ENCODE data around the gene IGSF6. TPM values are rescaled to one million over a fixed set of nuclear protein-coding genes. Genes with fewer than 3 reads are reported as not detected.

The IGSF6 gene
- total and polyA plus RNA-seq, 2 of the 4 experiments (the other 2 are of a cell fraction) = not detected

- Histone ChIP-seq H3K56ac (ENCODE audit: extremely low read depth, insufficient read depth, low read length) (no peak overlapping the region), H2BK15ac (ENCODE audit: low read depth, low read length) (no peak overlapping the region), H2BK5ac (ENCODE audit: low read depth, low read length, poor library complexity, severe bottlenecking) (no peak overlapping the region), H2BK120ac (ENCODE audit: low read depth, low read length) (no peak overlapping the region), H3K4me2 (ENCODE audit: low read depth, low read length) (no peak overlapping the region), H4K5ac (ENCODE audit: low read depth, low read length) (no peak overlapping the region), H3K14ac (replicated peaks; ENCODE audit: low read depth, low read length) (no peak overlapping the region), H3K23ac (ENCODE audit: low read depth, low read length) (no peak overlapping the region), H3K27ac (ENCODE audit: insufficient read depth, low read length) (no peak overlapping the region), H3K36me3 (ENCODE audit: control insufficient read depth, insufficient read depth, low read length) (peaks cover 6% of the 10 kb centered on the region; the same call in 1 of the 2 replicates), H3K4me1 (ENCODE audit: control insufficient read depth, insufficient read depth, low read length) (peaks cover 6% of the 10 kb centered on the region), H2AK9ac (replicated peaks; ENCODE audit: low read depth, low read length, poor library complexity) (no peak overlapping the region), H4K91ac (ENCODE audit: insufficient read depth, low read depth, low read length) (no peak overlapping the region), H3K9me1 (ENCODE audit: insufficient read depth, low read length) (no peaks in the 10 kb centered on the region; the same call in 1 of the 2 replicates), H2AFZ (replicated peaks; ENCODE audit: low read length, poor library complexity) (no peak overlapping the region), H3K18ac (ENCODE audit: low read depth, low read length) (no peak overlapping the region), H4K20me1 (ENCODE audit: insufficient read depth, low read length) (peaks cover 27% of the 10 kb centered on the region), H2AK5ac (ENCODE audit: low read depth, low read length) (no peak overlapping the region), H3K9ac (ENCODE audit: low read depth, low read length) (no peak overlapping the region), H2BK20ac (ENCODE audit: low read depth, low read length) (no peak overlapping the region), H3K4me3 (ENCODE audit: insufficient read depth, low read depth, low read length) (no peak overlapping the region), H4K8ac (ENCODE audit: low read depth in 2 of 2, low read length in 2 of 2) (no peak overlapping the region), H3K4ac (ENCODE audit: low read depth, low read length) (no peak overlapping the region), H3K9me3 (ENCODE audit: control insufficient read depth, insufficient read depth, low read length) (no peaks in the 10 kb centered on the region), H3K27me3 (ENCODE audit: control insufficient read depth, insufficient read depth, low read length) (no peaks in the 10 kb centered on the region), H3K79me1 (ENCODE audit: low read depth in 1 of 2, low read length in 2 of 2) (peaks cover 51 to 63% of the 10 kb centered on the region in 2 experiments)
- no peak for TF ChIP-seq CHD1 (IDR thresholded peaks at IDR 0.05; ENCODE audit: low read depth, low read length)
- TF ChIP-seq NFE2L2 (IDR thresholded peaks at IDR 0.05; ENCODE audit: low read depth, low read length) = no peak
- no peak for TF ChIP-seq FOS (IDR thresholded peaks at IDR 0.05; ENCODE audit: low read depth, low read length)
- BruUV-seq (replicated peaks) = no TSS peak
- in situ Hi-C loops (cut with MboI; ENCODE audit: low sequenced_read_pairs) (no loop called here), intact Hi-C loops (cut with micrococcal nuclease) (no loop called here), dilution Hi-C loops (cut with HindIII; ENCODE audit: low sequenced_read_pairs, unreplicated experiment) (no loop called here)
- WGBS, 2 experiments (ENCODE audit: extremely low coverage in 2 of 2, insufficient read length in 1 of 2) = no CpG with 5 or more reads among the region's 3 CpGs
- ChIA-PET CTCF (no interaction called here), POLR2A (ENCODE audit: unreplicated experiment) (no interaction called here)
- DNase-seq = no peak
- ATAC-seq (ENCODE audit: low read depth) = no peak
Measured at GRCh38 chr16:21614896-21615295, 37.5 kb downstream of the IGSF6 start.

Measured in IMR-90 (cell line).